ENCODE results near the gene CACNA2D2. TPM values are rescaled to one million over a fixed set of nuclear protein-coding genes. Genes with fewer than 3 reads are reported as not detected.

Gene CACNA2D2
- polyA plus RNA-seq, 1 of the 3 experiments (the other 2 are of a cell fraction): 1.1 TPM

- whole genome bisulfite sequencing (ENCODE audit: low lambda C conversion rate): 60% methylated on average over 3 of the region's 7 CpGs
- no peaks in the 10 kb centered on the region for H3K79me2 ChIP-seq (ENCODE audit: insufficient read depth)
- H3K9me2 ChIP-seq: no peaks in the 10 kb centered on the region
- H3K27me3 ChIP-seq (ENCODE audit: insufficient read depth): no peaks in the 10 kb centered on the region
- no peak overlapping the region for H3K4me3 ChIP-seq (ENCODE audit: low read depth in 2 of 2, low read length in 1 of 2)
- TF ChIP-seq ZBTB33 (IDR thresholded peaks at IDR 0.05; ENCODE audit: borderline replicate concordance, low read depth): no peak
- TF ChIP-seq POLR2AphosphoS5 (IDR thresholded peaks at IDR 0.05; ENCODE audit: low read depth, low read length): no peak
- TF ChIP-seq GABPA (IDR thresholded peaks at IDR 0.05; ENCODE audit: low read depth): no peak
- TF ChIP-seq EZH2phosphoT487 (IDR thresholded peaks at IDR 0.05; ENCODE audit: borderline replicate concordance, low read depth): no peak
- TF ChIP-seq RXRA (IDR thresholded peaks at IDR 0.05; ENCODE audit: borderline replicate concordance, low read depth): no peak
- no peak for TF ChIP-seq SIN3A (IDR thresholded peaks at IDR 0.05; ENCODE audit: borderline replicate concordance, low read depth, low read length)
- TF ChIP-seq GATA2 (CRISPR knock-in tag; IDR thresholded peaks at IDR 0.05): no peak
- no peak for TF ChIP-seq MAX (IDR thresholded peaks at IDR 0.05; ENCODE audit: low read depth)
- no peak for TF ChIP-seq EP300 (IDR thresholded peaks at IDR 0.05; ENCODE audit: borderline replicate concordance in 1 of 2, low read depth in 1 of 2, low read length in 1 of 2)
- TF ChIP-seq JUND (IDR thresholded peaks at IDR 0.05): no peak
- no peak for TF ChIP-seq RCOR1 (IDR thresholded peaks at IDR 0.05; ENCODE audit: low read length)
- TF ChIP-seq CHD2 (IDR thresholded peaks at IDR 0.05; ENCODE audit: low read length, partially characterized antibody): no peak
- no peak for TF ChIP-seq TEAD4 (IDR thresholded peaks at IDR 0.05; ENCODE audit: borderline replicate concordance, insufficient read depth)
- no peak for TF ChIP-seq TAF1 (IDR thresholded peaks at IDR 0.05; ENCODE audit: borderline replicate concordance, low read depth, low read length)
- no peak for TF ChIP-seq USF2 (IDR thresholded peaks at IDR 0.05; ENCODE audit: borderline replicate concordance, low read depth, low read length)
- peaks cover 0 to 96% of the 10 kb centered on the region in 2 experiments; a peak in 2 of 4 replicates for H3K4me1 ChIP-seq (ENCODE audit: control insufficient read depth in 1 of 2, insufficient read depth in 2 of 2, low read depth in 1 of 2, low read length in 1 of 2)
- no peaks in the 10 kb centered on the region for H3K9me3 ChIP-seq
- H2AFZ ChIP-seq (ENCODE audit: low read depth): no peak overlapping the region
- H3K36me3 ChIP-seq (replicated peaks in 1 of 2; ENCODE audit: control insufficient read depth in 1 of 2, insufficient read depth in 2 of 2, low read length in 1 of 2): no peaks in the 10 kb centered on the region
- no peak overlapping the region for H3K4me2 ChIP-seq
- H4K20me1 ChIP-seq (ENCODE audit: insufficient read depth): no peaks in the 10 kb centered on the region
- H3F3A ChIP-seq (replicated peaks; ENCODE audit: insufficient read depth): no peaks in the 10 kb centered on the region
- ChIA-PET POLR2A (no interaction called here), CTCF (interaction anchor here (0.6 to 23.2 kb wide), 8 partner anchors 20 to 204 kb away, joined by 3 to 499 read pairs (median 3); no protein-coding TSS in a partner anchor)
- no peak for DNase-seq
- H3K9ac ChIP-seq: no peak overlapping the region
- H3K27ac ChIP-seq (ENCODE audit: low read depth in 2 of 2, low read length in 1 of 2): peak overlapping the region in 1 of 2 experiments; percentile 50; a peak in 1 of 4 replicates
Observed at GRCh38 chr3:50423543-50423942, 79.9 kb downstream of the CACNA2D2 start.

Data from SK-N-SH (cell line).